HuH-7 (cell line): ENCODE results near the gene PRR23B.

Experiments used
- DNase-seq: peaks from one replicate; pipeline ENCODE4 v3.0.0; 2011; ENCODE audit warnings: low spot score

The PRR23B gene

GRCh38 chr3:138974462-138974861 is 46.3 kb downstream of the PRR23B start:
- DNase-seq: no peak

- no peak for DNase-seq
These were observed 47.8 kb downstream of the PRR23B start for GRCh38 chr3:138972941-138973340.

- DNase-seq: no peak
These were observed 48.9 kb downstream of the PRR23B start for GRCh38 chr3:138971766-138972320.
